ENCODE results near the gene NUMB. TPM values are rescaled to one million over a fixed set of nuclear protein-coding genes. Genes with fewer than 3 reads are reported as not detected.
"Not testable (repeated sequence)": the region's sequence is repeated elsewhere in the genome, so short reads cannot be mapped to it uniquely, and the experiment has no call there.

NUMB gene
- total RNA-seq, 2 donors from 2014 or later = 45.1 to 55.0 TPM

DNA sequence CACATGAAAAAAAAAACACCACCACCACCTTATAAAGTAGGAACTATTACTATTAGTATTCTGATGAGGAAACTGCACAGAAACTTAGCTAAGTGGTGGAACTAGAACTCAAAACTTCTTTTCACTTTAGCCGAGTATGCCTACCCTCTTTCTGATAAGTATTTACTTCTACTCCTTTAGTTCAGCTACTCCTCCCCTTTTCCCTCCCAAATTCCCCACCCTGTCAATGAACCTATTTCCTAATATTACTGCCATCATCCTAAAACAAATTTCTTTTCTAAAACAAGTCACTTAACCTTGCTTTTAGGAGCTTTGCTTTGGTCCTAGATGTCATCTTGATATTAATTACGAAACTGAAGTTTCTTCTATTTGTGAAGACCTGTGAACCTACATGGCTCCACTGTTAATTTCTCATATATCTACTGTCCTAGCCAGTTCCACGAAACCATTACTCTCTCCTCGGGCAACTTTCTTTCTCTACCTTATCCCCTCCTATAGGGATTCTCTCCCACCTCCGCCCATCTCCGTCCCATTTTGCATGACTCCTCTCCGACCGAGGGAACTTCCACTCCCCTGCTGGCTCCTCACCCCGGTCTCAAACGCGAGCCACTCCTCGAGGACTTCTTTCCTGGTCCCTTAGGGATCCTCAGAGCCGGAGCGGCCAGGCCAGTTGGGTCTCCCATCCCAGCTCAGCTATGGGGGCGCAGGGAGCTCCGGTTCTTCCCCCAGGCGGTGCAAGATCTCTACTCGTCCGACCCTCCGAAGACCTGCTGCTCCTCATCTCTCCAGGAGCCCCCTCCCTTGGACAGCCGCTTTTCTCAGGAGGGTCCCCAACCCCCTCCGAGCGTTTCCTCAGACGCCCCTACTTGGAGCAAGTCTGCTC lies 1.1 kb downstream of the NUMB start:
- no peaks in the 10 kb centered on the region for H3K9me3 Mint-ChIP-seq
- H3K27ac Mint-ChIP-seq = peak overlapping the region; percentile 99
- H3K27me3 Mint-ChIP-seq = no peaks in the 10 kb centered on the region
- H3K36me3 Mint-ChIP-seq (ENCODE audit: low read depth) = peaks cover 15% of the 10 kb centered on the region
- peak overlapping the region; percentile 94 for H3K4me3 Mint-ChIP-seq
- H3K4me1 Mint-ChIP-seq = peaks cover 37% of the 10 kb centered on the region
- no peak for ATAC-seq (replicated peaks)

GRCh38 chr14:73455294-73455693 lies 3.1 kb downstream of the NUMB start:
- H3K9me3 Mint-ChIP-seq = no peaks in the 10 kb centered on the region
- peaks cover 34% of the 10 kb centered on the region for H3K4me1 Mint-ChIP-seq
- H3K36me3 Mint-ChIP-seq (ENCODE audit: low read depth) = peaks cover 15% of the 10 kb centered on the region
- H3K27me3 Mint-ChIP-seq = no peaks in the 10 kb centered on the region
- peak overlapping the region; percentile 13 for H3K4me3 Mint-ChIP-seq
- no peak for ATAC-seq (replicated peaks)
- no peak overlapping the region for H3K27ac Mint-ChIP-seq

GRCh38 chr14:73452341-73453186 lies 5.8 kb downstream of the NUMB start:
- H3K9me3 Mint-ChIP-seq = no peaks in the 10 kb centered on the region
- H3K27ac Mint-ChIP-seq = peak overlapping the region; percentile 25
- no peaks in the 10 kb centered on the region for H3K27me3 Mint-ChIP-seq
- peak; percentile 45 for ATAC-seq (replicated peaks)
- peaks cover 6% of the 10 kb centered on the region for H3K36me3 Mint-ChIP-seq (ENCODE audit: low read depth)
- peak overlapping the region; percentile 28 for H3K4me3 Mint-ChIP-seq
- H3K4me1 Mint-ChIP-seq = peaks cover 26% of the 10 kb centered on the region

DNA sequence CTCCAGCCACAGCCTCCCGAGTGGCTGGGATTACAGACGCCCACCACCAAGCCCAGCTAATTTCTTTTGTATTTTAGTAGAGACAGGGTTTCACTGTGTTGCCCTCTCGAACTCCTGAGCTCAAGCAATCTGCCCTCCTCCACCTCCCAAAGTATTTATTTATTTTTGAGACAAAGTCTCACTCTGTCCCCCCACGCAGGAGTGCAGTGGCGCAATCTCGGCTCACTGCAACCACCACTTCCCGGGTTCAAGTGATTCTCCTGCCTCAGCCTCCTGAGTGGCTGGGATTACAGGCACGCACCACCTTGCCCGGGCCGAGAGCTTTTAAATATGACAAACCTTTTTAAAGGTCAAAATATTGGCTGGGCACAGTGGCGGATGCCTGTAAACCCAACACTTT lies 14.6 kb downstream of the NUMB start:
- Mint-ChIP-seq H3K9me3 (no peaks in the 10 kb centered on the region), H3K4me1 (peaks cover 4% of the 10 kb centered on the region), H3K27me3 (no peaks in the 10 kb centered on the region), H3K36me3 (ENCODE audit: low read depth) (no peaks in the 10 kb centered on the region), H3K27ac (no peak overlapping the region), H3K4me3 (no peak overlapping the region)
- ATAC-seq (replicated peaks) = no peak

DNA sequence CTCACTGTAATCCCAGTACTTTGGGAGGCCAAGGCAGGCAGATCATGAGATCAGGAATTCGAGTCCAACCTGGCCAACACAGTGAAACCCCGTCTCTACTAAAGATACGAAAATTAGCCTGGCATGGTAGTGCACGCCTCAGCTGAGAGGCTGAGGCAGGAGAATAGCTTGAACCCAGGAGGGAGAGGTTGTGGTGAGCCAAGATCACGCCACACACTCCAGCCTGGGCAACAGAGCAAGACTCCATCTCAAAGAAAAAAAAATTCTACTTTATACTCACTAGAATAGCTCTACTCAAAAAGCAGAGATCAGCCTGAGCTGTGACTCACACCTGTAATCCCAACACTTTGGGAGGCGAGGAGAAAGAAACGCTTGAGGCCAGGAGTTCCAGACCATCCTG lies 17.1 kb downstream of the NUMB start:
- H3K4me3 Mint-ChIP-seq = no peak overlapping the region
- ATAC-seq (replicated peaks) = no peak
- no peak overlapping the region for H3K27ac Mint-ChIP-seq
- peaks cover 6% of the 10 kb centered on the region for H3K36me3 Mint-ChIP-seq (ENCODE audit: low read depth)
- H3K4me1 Mint-ChIP-seq = peaks cover 11% of the 10 kb centered on the region
- no peaks in the 10 kb centered on the region for H3K27me3 Mint-ChIP-seq
- no peaks in the 10 kb centered on the region for H3K9me3 Mint-ChIP-seq

DNA sequence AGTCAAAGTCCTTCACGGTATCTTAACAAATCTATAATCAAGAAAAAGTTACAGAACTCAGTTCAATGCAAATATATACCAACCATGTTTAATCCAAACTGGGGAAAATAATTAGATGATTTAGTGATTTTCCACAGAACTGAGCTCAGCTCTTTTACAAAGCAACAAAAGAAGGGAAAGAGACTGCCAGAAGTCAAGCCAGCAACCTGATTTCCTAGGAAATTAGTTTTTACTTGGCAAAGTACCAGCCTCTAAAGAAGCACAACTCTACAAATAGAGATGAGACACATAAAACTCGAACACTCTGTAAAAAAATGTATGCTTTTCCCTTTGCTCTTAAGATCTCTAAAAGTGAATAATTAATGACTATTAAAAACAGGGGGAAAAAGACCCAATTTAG lies 19.4 kb downstream of the NUMB start:
- H3K4me1 Mint-ChIP-seq = peaks cover 11% of the 10 kb centered on the region
- peaks cover 6% of the 10 kb centered on the region for H3K36me3 Mint-ChIP-seq (ENCODE audit: low read depth)
- no peaks in the 10 kb centered on the region for H3K27me3 Mint-ChIP-seq
- H3K27ac Mint-ChIP-seq = no peak overlapping the region
- no peak for ATAC-seq (replicated peaks)
- no peaks in the 10 kb centered on the region for H3K9me3 Mint-ChIP-seq
- no peak overlapping the region for H3K4me3 Mint-ChIP-seq

- no peaks in the 10 kb centered on the region for H3K27me3 Mint-ChIP-seq
- H3K4me3 Mint-ChIP-seq = no peak overlapping the region
- peak overlapping the region; percentile 10 for H3K27ac Mint-ChIP-seq
- no peaks in the 10 kb centered on the region for H3K9me3 Mint-ChIP-seq
- peaks cover 6% of the 10 kb centered on the region for H3K36me3 Mint-ChIP-seq (ENCODE audit: low read depth)
- peak; percentile 52 for ATAC-seq (replicated peaks)
- peaks cover 11% of the 10 kb centered on the region for H3K4me1 Mint-ChIP-seq
Measured at GRCh38 chr14:73437206-73437605, 21.1 kb downstream of the NUMB start.

- Mint-ChIP-seq H3K9me3 (no peaks in the 10 kb centered on the region), H3K36me3 (ENCODE audit: low read depth) (no peaks in the 10 kb centered on the region), H3K27ac (no peak overlapping the region), H3K27me3 (no peaks in the 10 kb centered on the region), H3K4me1 (no peaks in the 10 kb centered on the region), H3K4me3 (no peak overlapping the region)
- no peak for ATAC-seq (replicated peaks)
Measured at GRCh38 chr14:73432124-73432523, 26.2 kb downstream of the NUMB start.

DNA sequence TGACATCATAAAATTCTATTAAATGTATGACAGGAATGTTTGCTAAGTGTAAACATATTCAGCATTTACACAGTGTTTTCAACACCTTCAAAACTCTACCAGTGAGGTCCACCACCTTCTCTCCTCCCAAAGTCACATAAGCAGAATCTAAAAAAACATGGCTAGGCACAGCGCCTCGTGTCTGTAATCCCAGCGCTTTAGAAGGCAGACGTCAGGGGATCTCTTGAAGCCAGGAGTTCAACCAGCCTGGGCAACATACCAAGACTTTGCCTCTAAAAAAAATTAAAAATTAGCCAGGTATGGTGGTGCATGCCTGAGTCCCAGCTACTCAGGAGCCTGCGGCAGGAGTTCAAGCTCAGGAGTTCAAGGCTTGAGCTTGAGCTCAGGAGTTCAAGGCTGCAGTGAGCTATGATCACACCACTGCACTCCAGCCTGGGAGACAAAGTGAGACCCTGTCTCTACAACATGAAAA lies 30.0 kb downstream of the NUMB start:
- Mint-ChIP-seq H3K27ac (no peak overlapping the region), H3K27me3 (no peaks in the 10 kb centered on the region), H3K4me1 (no peaks in the 10 kb centered on the region), H3K36me3 (ENCODE audit: low read depth) (peaks cover 13% of the 10 kb centered on the region), H3K4me3 (no peak overlapping the region), H3K9me3 (no peaks in the 10 kb centered on the region)
- ATAC-seq (replicated peaks) = no peak

DNA sequence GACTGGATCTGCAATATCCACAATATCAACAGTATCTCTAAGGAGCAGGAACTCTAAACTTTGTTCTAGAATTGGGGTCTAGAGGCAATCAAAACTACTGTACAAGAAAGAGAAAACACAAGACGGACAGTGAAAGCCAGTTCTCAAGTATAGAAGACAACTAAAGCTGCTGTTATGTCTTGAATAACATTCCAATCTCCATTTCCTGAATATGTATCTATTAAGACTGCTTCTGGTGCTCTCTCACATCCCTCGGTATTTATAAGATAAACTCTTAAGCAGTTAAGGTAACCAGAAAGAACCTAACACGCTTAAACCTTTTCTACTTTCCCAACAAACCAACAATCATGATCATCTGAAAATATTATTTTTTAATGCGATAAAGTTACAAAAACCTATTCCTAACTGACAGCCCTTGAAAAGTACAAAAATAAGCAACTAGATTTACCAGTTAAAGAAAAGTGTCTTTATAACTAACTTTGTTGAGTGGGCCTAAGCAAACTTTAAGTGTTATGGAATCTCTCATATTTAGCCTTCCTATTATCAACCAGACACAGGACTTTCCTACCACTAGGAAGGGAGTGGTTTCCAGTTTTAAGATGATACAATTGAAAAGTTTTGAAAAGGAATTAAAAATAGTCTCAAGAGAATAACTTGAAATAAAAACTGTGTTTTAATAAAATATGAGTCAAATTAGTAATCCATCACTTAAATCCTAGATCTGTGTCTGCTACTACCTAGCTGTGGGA lies 30.7 kb downstream of the NUMB start:
- H3K36me3 Mint-ChIP-seq (ENCODE audit: low read depth) = peaks cover 20% of the 10 kb centered on the region
- no peak for ATAC-seq (replicated peaks)
- no peak overlapping the region for H3K4me3 Mint-ChIP-seq
- no peak overlapping the region for H3K27ac Mint-ChIP-seq
- H3K9me3 Mint-ChIP-seq = no peaks in the 10 kb centered on the region
- H3K27me3 Mint-ChIP-seq = no peaks in the 10 kb centered on the region
- no peaks in the 10 kb centered on the region for H3K4me1 Mint-ChIP-seq

DNA sequence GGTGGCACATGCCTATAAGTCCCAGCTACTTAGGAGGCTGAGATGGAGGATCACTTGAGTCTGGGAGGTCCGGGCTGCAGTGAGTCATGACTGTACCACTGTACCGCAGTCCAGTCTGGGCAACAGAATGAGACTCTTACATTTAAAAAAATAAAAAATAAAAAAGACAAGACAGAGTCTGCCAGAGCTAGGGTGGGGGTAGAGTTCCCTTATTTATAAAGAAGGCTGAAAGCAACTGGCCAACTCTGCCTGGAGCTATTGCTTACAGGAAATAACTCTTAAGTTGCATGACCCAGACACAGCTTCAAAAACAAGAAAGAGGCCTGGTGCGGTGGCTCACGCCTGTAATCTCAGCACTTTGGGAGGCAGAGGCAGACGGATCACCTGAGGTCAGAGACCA lies 31.5 kb downstream of the NUMB start:
- Mint-ChIP-seq H3K27ac (no peak overlapping the region), H3K27me3 (no peaks in the 10 kb centered on the region), H3K4me3 (no peak overlapping the region), H3K9me3 (no peaks in the 10 kb centered on the region), H3K36me3 (ENCODE audit: low read depth) (peaks cover 28% of the 10 kb centered on the region), H3K4me1 (peaks cover 7% of the 10 kb centered on the region)
- no peak for ATAC-seq (replicated peaks)

- Mint-ChIP-seq H3K36me3 (ENCODE audit: low read depth) (peaks cover 47% of the 10 kb centered on the region), H3K4me1 (peaks cover 7% of the 10 kb centered on the region), H3K27ac (no peak overlapping the region), H3K27me3 (no peaks in the 10 kb centered on the region), H3K9me3 (no peaks in the 10 kb centered on the region), H3K4me3 (no peak overlapping the region)
- ATAC-seq (replicated peaks) = no peak
Measured at GRCh38 chr14:73424453-73424852, 33.9 kb downstream of the NUMB start.

DNA sequence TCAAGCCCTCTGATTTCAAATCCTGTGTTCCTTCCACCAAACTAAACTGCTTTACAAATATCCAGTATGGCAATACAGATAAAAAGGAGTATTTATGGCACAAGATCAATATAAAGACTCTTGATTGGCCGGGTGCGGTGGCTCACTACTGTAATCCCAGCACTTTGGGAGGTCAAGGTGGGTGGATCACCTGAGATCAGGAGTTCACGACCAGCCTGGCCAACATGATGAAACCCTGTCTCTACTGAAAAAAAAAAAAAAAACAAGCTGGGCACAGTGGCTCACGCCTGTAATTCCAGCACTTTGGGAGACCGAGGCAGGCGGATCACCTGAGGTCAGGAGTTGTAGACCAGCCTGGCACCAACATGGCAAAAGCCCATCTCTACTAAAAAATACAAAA lies 35.3 kb downstream of the NUMB start:
- not testable (repeated sequence) for H3K27ac Mint-ChIP-seq; ATAC-seq (replicated peaks); H3K4me1 Mint-ChIP-seq; H3K4me3 Mint-ChIP-seq; H3K9me3 Mint-ChIP-seq; H3K27me3 Mint-ChIP-seq
- H3K36me3 Mint-ChIP-seq (ENCODE audit: low read depth) = peaks cover 48% of the 10 kb centered on the region

DNA sequence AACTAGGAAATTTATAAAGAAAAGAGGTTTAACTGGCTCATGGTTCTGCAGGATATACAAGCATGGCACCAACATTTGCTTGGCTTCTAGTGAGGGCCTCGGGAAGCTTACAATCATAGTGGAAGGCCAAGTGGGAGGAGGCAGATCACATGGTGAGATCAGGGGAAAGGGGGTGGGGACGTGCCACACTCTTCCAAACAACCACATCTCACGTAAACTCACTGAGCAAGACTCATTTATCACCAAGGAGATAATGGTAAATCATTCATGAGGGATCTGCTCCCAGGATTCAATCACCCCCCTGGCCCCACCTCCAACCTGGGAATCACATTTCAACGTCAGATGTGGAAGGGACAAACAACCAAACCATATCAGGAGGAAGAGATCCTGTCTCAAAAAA lies 35.8 kb downstream of the NUMB start:
- no peaks in the 10 kb centered on the region for H3K27me3 Mint-ChIP-seq
- H3K9me3 Mint-ChIP-seq = no peaks in the 10 kb centered on the region

More for the DNA sequence above, 35.8 kb downstream of the NUMB start:
- H3K4me3 Mint-ChIP-seq = no peak overlapping the region
- ATAC-seq (replicated peaks) = no peak
- peak overlapping the region; percentile 58 for H3K27ac Mint-ChIP-seq
- peaks cover 48% of the 10 kb centered on the region for H3K36me3 Mint-ChIP-seq (ENCODE audit: low read depth)
- peaks cover 7% of the 10 kb centered on the region for H3K4me1 Mint-ChIP-seq

Data from activated T-helper 17 cell treated with anti-CD3 and anti-CD28 coated beads, Interleukin-2, amount 50 U/mL, for 72 hours (primary cell).